Osteoblast (primary cell): ENCODE data around the gene SHROOM2. TPM values are rescaled to one million over a fixed set of nuclear protein-coding genes. Genes with fewer than 3 reads are reported as not detected.
A peak's percentile ranks its signal among the peaks of the same experiment; 100 is the strongest.
"Not testable (repeated sequence)": the region's sequence is repeated elsewhere in the genome, so short reads cannot be mapped to it uniquely, and the experiment has no call there.

ENCODE experiments used
- DNase-seq: peaks from one replicate; pipeline ENCODE4 v3.0.0; 2011; ENCODE audit warnings: low spot score, mixed read lengths; ENCODE audit not compliant: insufficient read length; ENCODE audit errors: missing footprints
- H2AFZ ChIP-seq: 2 replicates; pipeline ENCODE4 v1.6.0; 2011; ENCODE audit warnings: mild to moderate bottlenecking, low read length
- H3K27ac ChIP-seq: 2 replicates; pipeline ENCODE4 v1.5.1; 2011; ENCODE audit warnings: mild to moderate bottlenecking, low read depth, low read length, moderate library complexity
- H3K27me3 ChIP-seq: 2 replicates; pipeline ENCODE4 v1.6.0; 2012; ENCODE audit warnings: mild to moderate bottlenecking, control low read depth, inconsistent platforms, low read length, moderate library complexity; ENCODE audit not compliant: insufficient read depth
- H3K36me3 ChIP-seq: 2 replicates; pipeline ENCODE4 v1.5.1; 2011; ENCODE audit warnings: mild to moderate bottlenecking, low read length, control low read depth, moderate library complexity; ENCODE audit not compliant: insufficient read depth
- H3K4me1 ChIP-seq: 2 replicates; pipeline ENCODE4 v1.5.1; 2011; ENCODE audit warnings: mild to moderate bottlenecking, low read length, control low read depth, moderate library complexity; ENCODE audit not compliant: insufficient read depth
- H3K4me2 ChIP-seq: 2 replicates; pipeline ENCODE4 v1.6.0; 2011; ENCODE audit warnings: mild to moderate bottlenecking, low read length; ENCODE audit not compliant: insufficient read depth
- H3K4me3 ChIP-seq: fragments of 200-600 bp; sonication (generic); 3 replicates; pipeline ENCODE4 v1.5.1; 2012; ENCODE audit warnings: mild to moderate bottlenecking, low read length, inconsistent platforms; ENCODE audit not compliant: insufficient read depth
- H3K79me2 ChIP-seq: 2 replicates; pipeline ENCODE4 v1.6.0; 2012; ENCODE audit warnings: mild to moderate bottlenecking, low read length, control low read depth, inconsistent platforms; ENCODE audit not compliant: insufficient read depth
- H3K9me3 ChIP-seq: 2 replicates; pipeline ENCODE4 v1.5.1; 2011; ENCODE audit warnings: low read depth, low read length, control low read depth
- H4K20me1 ChIP-seq: 2 replicates; pipeline ENCODE4 v1.6.0; 2012; ENCODE audit warnings: mild to moderate bottlenecking, low read length, control low read depth; ENCODE audit not compliant: insufficient read depth
- CTCF ChIP-seq: IDR thresholded peaks from 2 replicates; pipeline ENCODE4 v1.5.1; 2011; ENCODE audit warnings: mild to moderate bottlenecking, low read depth, low read length, moderate library complexity; ENCODE audit errors: extremely low read depth
- total RNA-seq: library from RNA; depleted of rRNA; stranded (reverse); fragments of >200 nt; gene quantifications from 2 replicates; pipeline ENCODE4 v1.2.3, GENCODE V29; 2012

The SHROOM2 gene
- total RNA-seq, 1 donor: 8.0 TPM

DNA sequence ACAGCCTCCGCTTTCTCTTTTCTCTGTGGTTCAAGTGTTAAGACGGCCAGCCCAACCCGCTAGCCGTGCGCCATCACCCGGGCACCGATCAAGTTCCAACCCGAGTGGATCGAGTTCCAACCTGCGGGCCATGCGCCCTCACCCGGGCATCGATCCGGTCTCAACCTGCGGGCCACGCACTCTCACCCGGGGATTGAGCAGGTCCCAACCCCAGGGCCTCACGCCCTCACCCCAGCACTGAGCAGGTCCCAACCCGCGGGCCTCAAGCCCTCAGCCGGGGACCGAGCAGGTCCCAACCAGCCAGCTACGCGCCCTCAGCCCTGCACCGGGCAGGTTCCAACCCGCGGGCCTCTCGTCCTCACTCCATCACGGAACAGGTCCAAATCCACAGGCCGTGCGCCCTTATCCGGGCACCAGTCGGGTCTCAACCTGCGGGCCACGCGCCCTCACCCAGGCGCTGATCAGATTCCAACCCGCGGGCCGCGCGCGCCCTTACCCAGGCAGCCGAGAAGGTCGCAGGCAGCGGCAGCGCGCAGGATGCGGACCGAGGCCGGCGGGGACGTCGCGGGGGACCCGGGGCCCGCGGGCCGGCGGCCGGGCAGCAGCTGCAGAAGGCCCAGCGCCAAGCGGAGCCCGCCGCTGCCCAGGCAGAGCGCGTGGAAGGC, 21.0 kb upstream of the SHROOM2 start:
- no peak overlapping the region for H3K4me3 ChIP-seq
- no peak overlapping the region for H2AFZ ChIP-seq

DNA sequence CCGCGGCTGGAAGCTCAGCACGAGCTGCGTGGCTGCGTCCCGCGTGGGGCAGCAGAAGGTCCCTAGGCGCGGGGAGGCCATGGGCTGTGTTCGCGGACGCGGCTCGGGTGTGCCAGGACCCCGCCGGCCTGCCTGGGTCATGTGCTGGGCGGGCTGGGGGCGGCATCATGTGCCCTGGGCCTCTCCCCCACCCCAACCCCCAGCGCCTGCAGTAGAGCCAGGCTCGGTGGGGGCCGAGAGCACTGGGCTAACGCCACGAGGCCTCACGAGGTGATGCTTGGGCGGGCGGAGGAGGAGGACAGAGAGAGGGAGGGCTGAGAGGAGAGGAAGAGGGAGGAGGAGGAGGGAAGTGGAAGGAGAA, 20.5 kb upstream of the SHROOM2 start, which contains the start of gene GPR143:
GPR143 (minus strand) TSS at position 111 of the 361 bp plus-strand sequence; CDS start at position 81, 30 bp downstream.
- DNase-seq: peak; percentile 76
- Histone ChIP-seq H3K27me3 (no peaks in the 10 kb centered on the region), H3K4me1 (no peaks in the 10 kb centered on the region), H3K36me3 (no peaks in the 10 kb centered on the region), H4K20me1 (no peaks in the 10 kb centered on the region), H3K4me2 (no peak within 1 kb of the TSS), H2AFZ (no peak within 1 kb of the TSS), H3K9me3 (no peaks in the 10 kb centered on the region), H3K4me3 (no peak within 1 kb of the TSS), H3K79me2 (no peaks in the 10 kb centered on the region), H3K27ac (no peak within 1 kb of the TSS)
- no peak for TF ChIP-seq CTCF

More for the DNA sequence above, 21.0 kb upstream of the SHROOM2 start:
- Histone ChIP-seq H3K27me3 (no peaks in the 10 kb centered on the region), H3K9me3 (no peaks in the 10 kb centered on the region), H3K27ac (no peak overlapping the region), H4K20me1 (no peaks in the 10 kb centered on the region), H3K4me1 (no peaks in the 10 kb centered on the region), H3K79me2 (no peaks in the 10 kb centered on the region), H3K36me3 (no peaks in the 10 kb centered on the region), H3K4me2 (no peak overlapping the region)
- TF ChIP-seq CTCF: no peak
- DNase-seq: no peak

DNA sequence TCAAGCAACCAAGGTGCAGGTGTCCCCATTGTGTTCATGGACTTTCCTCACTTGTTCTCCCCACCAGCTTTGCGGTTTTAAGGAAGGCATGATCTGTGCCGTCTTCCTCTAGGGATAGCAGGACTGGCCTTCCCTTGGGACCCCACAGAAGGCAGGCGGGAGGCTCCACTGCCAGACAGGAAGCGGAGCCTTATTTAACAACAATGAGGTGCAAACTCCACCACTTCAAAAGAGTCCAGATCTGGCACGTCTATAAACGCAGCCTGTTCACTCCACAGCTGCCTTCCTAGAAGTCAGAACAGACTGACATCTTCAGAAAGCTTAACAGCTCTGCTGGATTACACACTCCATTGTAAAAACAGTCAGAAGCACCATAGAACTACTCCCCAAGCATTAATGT, 18.9 kb upstream of the SHROOM2 start:
- TF ChIP-seq CTCF: no peak

GRCh38 chrX:9768321-9768839, 17.8 kb upstream of the SHROOM2 start:
- not testable (repeated sequence) for H3K27me3 ChIP-seq, H3K4me1 ChIP-seq, H3K4me2 ChIP-seq, H3K27ac ChIP-seq, DNase-seq, H3K36me3 ChIP-seq, H4K20me1 ChIP-seq, H3K4me3 ChIP-seq, H2AFZ ChIP-seq, H3K9me3 ChIP-seq, H3K79me2 ChIP-seq

More for the DNA sequence above, 18.9 kb upstream of the SHROOM2 start:
- Histone ChIP-seq H3K79me2 (no peaks in the 10 kb centered on the region), H2AFZ (no peak overlapping the region), H3K27me3 (no peaks in the 10 kb centered on the region), H3K27ac (no peak overlapping the region), H3K4me3 (no peak overlapping the region), H3K4me1 (no peaks in the 10 kb centered on the region), H3K36me3 (no peaks in the 10 kb centered on the region), H3K9me3 (no peaks in the 10 kb centered on the region), H3K4me2 (no peak overlapping the region), H4K20me1 (no peaks in the 10 kb centered on the region)
- no peak for DNase-seq
